Measurements from ENCODE around the gene RAPGEF6.

RAPGEF6 gene

GRCh38 chr5:131431794-131432193 is 203.2 kb downstream of the RAPGEF6 start:
- Histone ChIP-seq H3K36me3 (ENCODE audit: low read depth) (peaks cover 67% of the 10 kb centered on the region), H3K27me3 (ENCODE audit: insufficient read depth, poor library complexity, severe bottlenecking) (no peaks in the 10 kb centered on the region), H3K27ac (ENCODE audit: poor library complexity, severe bottlenecking) (no peak overlapping the region), H3K9me3 (ENCODE audit: severe bottlenecking) (no peaks in the 10 kb centered on the region), H3K4me1 (ENCODE audit: insufficient read depth, poor library complexity, severe bottlenecking) (no peaks in the 10 kb centered on the region), H3K4me3 (ENCODE audit: severe bottlenecking) (no peak overlapping the region)
- TF ChIP-seq CTCF (IDR thresholded peaks at IDR 0.05; ENCODE audit: poor library complexity, severe bottlenecking), result no peak
- ATAC-seq (ENCODE audit: low read depth) (no peak), DNase-seq (ENCODE audit: low spot score) (no peak)

GRCh38 chr5:131430794-131431193 is 204.2 kb downstream of the RAPGEF6 start:
- Histone ChIP-seq H3K4me1 (ENCODE audit: insufficient read depth, poor library complexity, severe bottlenecking) (no peaks in the 10 kb centered on the region), H3K36me3 (ENCODE audit: low read depth) (peaks cover 67% of the 10 kb centered on the region), H3K27me3 (ENCODE audit: insufficient read depth, poor library complexity, severe bottlenecking) (no peaks in the 10 kb centered on the region), H3K4me3 (ENCODE audit: severe bottlenecking) (no peak overlapping the region), H3K27ac (ENCODE audit: poor library complexity, severe bottlenecking) (no peak overlapping the region), H3K9me3 (ENCODE audit: severe bottlenecking) (no peaks in the 10 kb centered on the region)
- TF ChIP-seq CTCF (IDR thresholded peaks at IDR 0.05; ENCODE audit: poor library complexity, severe bottlenecking), result no peak
- no peak for DNase-seq (ENCODE audit: low spot score)
- ATAC-seq (ENCODE audit: low read depth), result no peak

- Histone ChIP-seq H3K36me3 (ENCODE audit: low read depth) (peaks cover 66% of the 10 kb centered on the region), H3K4me1 (ENCODE audit: insufficient read depth, poor library complexity, severe bottlenecking) (no peaks in the 10 kb centered on the region), H3K27ac (ENCODE audit: poor library complexity, severe bottlenecking) (no peak overlapping the region), H3K9me3 (ENCODE audit: severe bottlenecking) (no peaks in the 10 kb centered on the region), H3K4me3 (ENCODE audit: severe bottlenecking) (no peak overlapping the region), H3K27me3 (ENCODE audit: insufficient read depth, poor library complexity, severe bottlenecking) (no peaks in the 10 kb centered on the region)
- no peak for DNase-seq (ENCODE audit: low spot score)
- ATAC-seq (ENCODE audit: low read depth), result no peak
- TF ChIP-seq CTCF (IDR thresholded peaks at IDR 0.05; ENCODE audit: poor library complexity, severe bottlenecking), result no peak
These were observed 209.0 kb downstream of the RAPGEF6 start for GRCh38 chr5:131426011-131426410.

GRCh38 chr5:131423056-131423455 is 212.0 kb downstream of the RAPGEF6 start:
- H3K4me3 ChIP-seq (ENCODE audit: severe bottlenecking), result no peak overlapping the region
- ATAC-seq (ENCODE audit: low read depth), result peak; percentile 49; the same call in 2 of the 3 replicates
- H3K36me3 ChIP-seq (ENCODE audit: low read depth), result peaks cover 48% of the 10 kb centered on the region
- H3K9me3 ChIP-seq (ENCODE audit: severe bottlenecking), result no peaks in the 10 kb centered on the region
- peak; percentile 65 for TF ChIP-seq CTCF (IDR thresholded peaks at IDR 0.05; ENCODE audit: poor library complexity, severe bottlenecking)
- H3K4me1 ChIP-seq (ENCODE audit: insufficient read depth, poor library complexity, severe bottlenecking), result no peaks in the 10 kb centered on the region
- H3K27me3 ChIP-seq (ENCODE audit: insufficient read depth, poor library complexity, severe bottlenecking), result no peaks in the 10 kb centered on the region
- DNase-seq (ENCODE audit: low spot score), result no peak
- H3K27ac ChIP-seq (ENCODE audit: poor library complexity, severe bottlenecking), result no peak overlapping the region

GRCh38 chr5:131419877-131420276 is 215.2 kb downstream of the RAPGEF6 start:
- Histone ChIP-seq H3K27me3 (ENCODE audit: insufficient read depth, poor library complexity, severe bottlenecking) (no peaks in the 10 kb centered on the region), H3K4me1 (ENCODE audit: insufficient read depth, poor library complexity, severe bottlenecking) (no peaks in the 10 kb centered on the region), H3K9me3 (ENCODE audit: severe bottlenecking) (no peaks in the 10 kb centered on the region), H3K36me3 (ENCODE audit: low read depth) (peaks cover 32% of the 10 kb centered on the region), H3K27ac (ENCODE audit: poor library complexity, severe bottlenecking) (no peak overlapping the region), H3K4me3 (ENCODE audit: severe bottlenecking) (no peak overlapping the region)
- no peak for TF ChIP-seq CTCF (IDR thresholded peaks at IDR 0.05; ENCODE audit: poor library complexity, severe bottlenecking)
- DNase-seq (ENCODE audit: low spot score), result no peak
- ATAC-seq (ENCODE audit: low read depth), result no peak

All from RWPE2 (cell line).